ENCODE measurements around the gene NADK. TPM values are rescaled to one million over a fixed set of nuclear protein-coding genes. Genes with fewer than 3 reads are reported as not detected.

NADK gene
- total and polyA plus RNA-seq, 10 of the 15 experiments (the other 5 are each of a cell fraction or from before 2014, with no cell fraction given): 1.1 to 93.2 (median 46.9) TPM

GRCh38 chr1:1799716-1800115 is 21.4 kb upstream of the NADK start (continued):
- TF ChIP-seq, protein P1, sequence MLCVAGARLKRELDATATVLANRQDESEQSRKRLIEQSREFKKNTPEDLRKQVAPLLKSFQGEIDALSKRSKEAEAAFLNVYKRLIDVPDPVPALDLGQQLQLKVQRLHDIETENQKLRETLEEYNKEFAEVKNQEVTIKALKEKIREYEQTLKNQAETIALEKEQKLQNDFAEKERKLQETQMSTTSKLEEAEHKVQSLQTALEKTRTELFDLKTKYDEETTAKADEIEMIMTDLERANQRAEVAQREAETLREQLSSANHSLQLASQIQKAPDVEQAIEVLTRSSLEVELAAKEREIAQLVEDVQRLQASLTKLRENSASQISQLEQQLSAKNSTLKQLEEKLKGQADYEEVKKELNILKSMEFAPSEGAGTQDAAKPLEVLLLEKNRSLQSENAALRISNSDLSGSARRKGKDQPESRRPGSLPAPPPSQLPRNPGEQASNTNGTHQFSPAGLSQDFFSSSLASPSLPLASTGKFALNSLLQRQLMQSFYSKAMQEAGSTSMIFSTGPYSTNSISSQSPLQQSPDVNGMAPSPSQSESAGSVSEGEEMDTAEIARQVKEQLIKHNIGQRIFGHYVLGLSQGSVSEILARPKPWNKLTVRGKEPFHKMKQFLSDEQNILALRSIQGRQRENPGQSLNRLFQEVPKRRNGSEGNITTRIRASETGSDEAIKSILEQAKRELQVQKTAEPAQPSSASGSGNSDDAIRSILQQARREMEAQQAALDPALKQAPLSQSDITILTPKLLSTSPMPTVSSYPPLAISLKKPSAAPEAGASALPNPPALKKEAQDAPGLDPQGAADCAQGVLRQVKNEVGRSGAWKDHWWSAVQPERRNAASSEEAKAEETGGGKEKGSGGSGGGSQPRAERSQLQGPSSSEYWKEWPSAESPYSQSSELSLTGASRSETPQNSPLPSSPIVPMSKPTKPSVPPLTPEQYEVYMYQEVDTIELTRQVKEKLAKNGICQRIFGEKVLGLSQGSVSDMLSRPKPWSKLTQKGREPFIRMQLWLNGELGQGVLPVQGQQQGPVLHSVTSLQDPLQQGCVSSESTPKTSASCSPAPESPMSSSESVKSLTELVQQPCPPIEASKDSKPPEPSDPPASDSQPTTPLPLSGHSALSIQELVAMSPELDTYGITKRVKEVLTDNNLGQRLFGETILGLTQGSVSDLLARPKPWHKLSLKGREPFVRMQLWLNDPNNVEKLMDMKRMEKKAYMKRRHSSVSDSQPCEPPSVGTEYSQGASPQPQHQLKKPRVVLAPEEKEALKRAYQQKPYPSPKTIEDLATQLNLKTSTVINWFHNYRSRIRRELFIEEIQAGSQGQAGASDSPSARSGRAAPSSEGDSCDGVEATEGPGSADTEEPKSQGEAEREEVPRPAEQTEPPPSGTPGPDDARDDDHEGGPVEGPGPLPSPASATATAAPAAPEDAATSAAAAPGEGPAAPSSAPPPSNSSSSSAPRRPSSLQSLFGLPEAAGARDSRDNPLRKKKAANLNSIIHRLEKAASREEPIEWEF (IDR thresholded peaks at IDR 0.05; ENCODE audit: insufficient replicate concordance, low read depth, low read length): no peak
- TF ChIP-seq MEF2B (IDR thresholded peaks at IDR 0.05; ENCODE audit: partially characterized antibody, poor library complexity, severe bottlenecking): peak; percentile 50
- TF ChIP-seq HDGF (IDR thresholded peaks at IDR 0.05): no peak
- no peak for TF ChIP-seq PAX8 (IDR thresholded peaks at IDR 0.05)
- TF ChIP-seq MYB (IDR thresholded peaks at IDR 0.05; ENCODE audit: borderline replicate concordance, low read depth, low read length): no peak
- no peak for TF ChIP-seq KDM1A (IDR thresholded peaks at IDR 0.05; ENCODE audit: borderline replicate concordance)
- TF ChIP-seq, protein P2, sequence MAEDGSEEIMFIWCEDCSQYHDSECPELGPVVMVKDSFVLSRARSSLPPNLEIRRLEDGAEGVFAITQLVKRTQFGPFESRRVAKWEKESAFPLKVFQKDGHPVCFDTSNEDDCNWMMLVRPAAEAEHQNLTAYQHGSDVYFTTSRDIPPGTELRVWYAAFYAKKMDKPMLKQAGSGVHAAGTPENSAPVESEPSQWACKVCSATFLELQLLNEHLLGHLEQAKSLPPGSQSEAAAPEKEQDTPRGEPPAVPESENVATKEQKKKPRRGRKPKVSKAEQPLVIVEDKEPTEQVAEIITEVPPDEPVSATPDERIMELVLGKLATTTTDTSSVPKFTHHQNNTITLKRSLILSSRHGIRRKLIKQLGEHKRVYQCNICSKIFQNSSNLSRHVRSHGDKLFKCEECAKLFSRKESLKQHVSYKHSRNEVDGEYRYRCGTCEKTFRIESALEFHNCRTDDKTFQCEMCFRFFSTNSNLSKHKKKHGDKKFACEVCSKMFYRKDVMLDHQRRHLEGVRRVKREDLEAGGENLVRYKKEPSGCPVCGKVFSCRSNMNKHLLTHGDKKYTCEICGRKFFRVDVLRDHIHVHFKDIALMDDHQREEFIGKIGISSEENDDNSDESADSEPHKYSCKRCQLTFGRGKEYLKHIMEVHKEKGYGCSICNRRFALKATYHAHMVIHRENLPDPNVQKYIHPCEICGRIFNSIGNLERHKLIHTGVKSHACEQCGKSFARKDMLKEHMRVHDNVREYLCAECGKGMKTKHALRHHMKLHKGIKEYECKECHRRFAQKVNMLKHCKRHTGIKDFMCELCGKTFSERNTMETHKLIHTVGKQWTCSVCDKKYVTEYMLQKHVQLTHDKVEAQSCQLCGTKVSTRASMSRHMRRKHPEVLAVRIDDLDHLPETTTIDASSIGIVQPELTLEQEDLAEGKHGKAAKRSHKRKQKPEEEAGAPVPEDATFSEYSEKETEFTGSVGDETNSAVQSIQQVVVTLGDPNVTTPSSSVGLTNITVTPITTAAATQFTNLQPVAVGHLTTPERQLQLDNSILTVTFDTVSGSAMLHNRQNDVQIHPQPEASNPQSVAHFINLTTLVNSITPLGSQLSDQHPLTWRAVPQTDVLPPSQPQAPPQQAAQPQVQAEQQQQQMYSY (CRISPR knock-in tag; IDR thresholded peaks at IDR 0.05): no peak
- no peak for TF ChIP-seq SMAD5 (IDR thresholded peaks at IDR 0.05; ENCODE audit: low read depth)
- TF ChIP-seq RAD51 (IDR thresholded peaks at IDR 0.05): no peak
- no peak for TF ChIP-seq SUZ12 (IDR thresholded peaks at IDR 0.05; ENCODE audit: unreplicated experiment)
- no peak for TF ChIP-seq ZNF687 (IDR thresholded peaks at IDR 0.05)
- no peak for TF ChIP-seq MLLT1 (IDR thresholded peaks at IDR 0.05)
- no peak for TF ChIP-seq SMARCA5 (IDR thresholded peaks at IDR 0.05)
